Endothelial cell of umbilical vein (primary cell): Measurements from ENCODE around the gene CPVL.

Source experiments
- CTCF ChIP-seq, 2 donors: IDR thresholded peaks; 1 replicate in 1 of 2; 2 replicates in 1 of 2; pipeline ENCODE4 v1.5.1; 2011; ENCODE audit warnings: low read length in 2 of 2, mild to moderate bottlenecking in 2 of 2, moderate library complexity in 2 of 2, control low read depth in 1 of 2, inconsistent platforms in 1 of 2, low read depth in 1 of 2; ENCODE audit not compliant: insufficient read depth in 1 of 2; ENCODE audit errors: extremely low read depth in 1 of 2
- EZH2 ChIP-seq: IDR thresholded peaks from 2 replicates; pipeline ENCODE4 v1.6.1; 2012; ENCODE audit warnings: borderline replicate concordance, low read depth, mild to moderate bottlenecking, moderate library complexity, low read length, inconsistent platforms; ENCODE audit not compliant: severe bottlenecking
- GATA2 ChIP-seq: IDR thresholded peaks from 2 replicates; pipeline ENCODE4 v1.7.0; 2011; ENCODE audit warnings: low read depth, mild to moderate bottlenecking, moderate library complexity, mixed read lengths, low read length; ENCODE audit not compliant: insufficient read length, insufficient read depth
- POLR2A ChIP-seq: IDR thresholded peaks from 2 replicates; pipeline ENCODE4 v1.6.1; 2012; ENCODE audit warnings: low read depth, mild to moderate bottlenecking, control low read depth, low read length
- POLR2AphosphoS5 ChIP-seq: IDR thresholded peaks from 2 replicates; pipeline ENCODE4 v1.6.1; 2012; ENCODE audit warnings: low read depth, mild to moderate bottlenecking, control low read depth, low read length, moderate library complexity; ENCODE audit not compliant: insufficient read depth

GRCh38 chr7:29158795-29159423, 12.6 kb upstream of the CPVL start:
- TF ChIP-seq CTCF (IDR thresholded peaks at IDR 0.05; ENCODE audit: extremely low read depth in 1 of 2, insufficient read depth in 1 of 2, low read depth in 1 of 2, low read length in 2 of 2) = no peak
- no peak for TF ChIP-seq POLR2AphosphoS5
- no peak for TF ChIP-seq POLR2A
- TF ChIP-seq GATA2 = no peak
- TF ChIP-seq EZH2 = no peak
